Measurements from ENCODE around the gene SOS2. TPM values are rescaled to one million over a fixed set of nuclear protein-coding genes. Genes with fewer than 3 reads are reported as not detected.

SOS2 gene
- total and polyA plus RNA-seq, 2 donors (not counting 3 experiments of a cell fraction or from before 2014, with no cell fraction given), result 6.7 to 21.3 TPM

DNA sequence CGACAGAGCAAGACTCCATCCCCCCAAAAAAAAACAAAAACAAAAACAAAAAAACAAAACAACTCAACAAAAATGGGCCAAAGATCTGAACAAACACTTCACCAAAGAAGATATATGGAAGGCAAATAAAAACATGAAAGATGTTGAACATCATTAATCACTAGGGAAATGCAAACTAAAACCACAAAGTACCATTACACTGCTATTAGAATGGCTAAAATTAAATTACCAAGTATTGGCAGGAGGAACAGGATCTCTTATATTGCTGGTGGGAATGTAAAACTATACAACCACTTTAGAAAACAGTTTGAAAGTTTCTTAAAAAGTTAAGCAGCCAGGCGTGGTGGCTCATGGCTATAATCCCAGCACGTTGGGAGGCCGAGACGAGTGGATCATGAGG, 12.9 kb downstream of the SOS2 start:
- no TSS peak for BruUV-seq (replicated peaks)
- Histone ChIP-seq H4K20me1 (replicated peaks; ENCODE audit: control insufficient read depth, extremely low read depth, insufficient read depth, low read length) (peaks cover 12% of the 10 kb centered on the region), H3K4me2 (ENCODE audit: insufficient read depth, low read length) (no peak overlapping the region), H2AFZ (ENCODE audit: low read depth, low read length) (no peak overlapping the region), H3K79me2 (ENCODE audit: control insufficient read depth, insufficient read depth, low read length) (peaks cover 63% of the 10 kb centered on the region), H3K4me1 (ENCODE audit: control insufficient read depth, extremely low read depth, insufficient read depth, low read length) (no peaks in the 10 kb centered on the region), H3K27me3 (ENCODE audit: control insufficient read depth in 2 of 2, insufficient read depth in 2 of 2, low read length in 2 of 2) (no peaks in the 10 kb centered on the region), H3K36me3 (ENCODE audit: control insufficient read depth in 2 of 2, extremely low read depth in 1 of 2, insufficient read depth in 2 of 2, low read length in 2 of 2) (no peaks in the 10 kb centered on the region), H3K9ac (replicated peaks; ENCODE audit: extremely low read depth, insufficient read depth, low read length) (no peak overlapping the region), H3K9me3 (replicated peaks; ENCODE audit: control insufficient read depth, insufficient read depth, low read length) (no peaks in the 10 kb centered on the region), H3K9me1 (replicated peaks; ENCODE audit: control insufficient read depth, extremely low read depth, insufficient read depth, low read length) (no peaks in the 10 kb centered on the region), H3K4me3 (replicated peaks in 1 of 3; ENCODE audit: insufficient read depth in 1 of 3, low read depth in 1 of 3, low read length in 3 of 3) (no peak overlapping the region), H3K27ac (ENCODE audit: insufficient read depth, low read depth, low read length) (no peak overlapping the region)
- intact Hi-C loops (cut with micrococcal nuclease) (no loop called here), dilution Hi-C loops (cut with MboI; ENCODE audit: extremely low pct_ligation_motif_present, low sequenced_read_pairs) (no loop called here)
- TF ChIP-seq CTCF (IDR thresholded peaks at IDR 0.05; ENCODE audit: extremely low read depth in 1 of 2, insufficient read depth in 1 of 2, low read depth in 1 of 2, low read length in 2 of 2), result no peak
- TF ChIP-seq MYC (IDR thresholded peaks at IDR 0.05; ENCODE audit: low read depth, low read length), result no peak
- TF ChIP-seq EZH2 (IDR thresholded peaks at IDR 0.05; ENCODE audit: borderline replicate concordance, low read depth, low read length, severe bottlenecking), result no peak
- TF ChIP-seq GATA2 (IDR thresholded peaks at IDR 0.05; ENCODE audit: insufficient read depth, insufficient read length, low read depth, low read length), result no peak
- no peak for TF ChIP-seq POLR2A (IDR thresholded peaks at IDR 0.05; ENCODE audit: low read depth, low read length)
- TF ChIP-seq POLR2AphosphoS5 (IDR thresholded peaks at IDR 0.05; ENCODE audit: insufficient read depth, low read depth, low read length), result no peak
- TF ChIP-seq MAX (IDR thresholded peaks at IDR 0.05; ENCODE audit: insufficient read depth, insufficient read length), result no peak
- TF ChIP-seq FOS (IDR thresholded peaks at IDR 0.05; ENCODE audit: borderline replicate concordance, insufficient read depth, low read length), result no peak
- TF ChIP-seq JUN (IDR thresholded peaks at IDR 0.05; ENCODE audit: borderline replicate concordance, insufficient read depth, insufficient read length, low read depth), result no peak
- FAIRE-seq, result no peak
- ChIA-PET POLR2A (no interaction called here), CTCF (no interaction called here)
- no peak for DNase-seq (ENCODE audit: low read depth, low spot score)
